Activated T-helper 1 cell treated with Interleukin-2 at 50 U/mL for 16 hours (primary cell): Measurements from ENCODE around the gene MYZAP.

Experiments used
- DNase-seq: peaks from one replicate; pipeline ENCODE4 v3.0.0-alpha.2; 2020; ENCODE audit warnings: low read depth

The MYZAP gene

DNA sequence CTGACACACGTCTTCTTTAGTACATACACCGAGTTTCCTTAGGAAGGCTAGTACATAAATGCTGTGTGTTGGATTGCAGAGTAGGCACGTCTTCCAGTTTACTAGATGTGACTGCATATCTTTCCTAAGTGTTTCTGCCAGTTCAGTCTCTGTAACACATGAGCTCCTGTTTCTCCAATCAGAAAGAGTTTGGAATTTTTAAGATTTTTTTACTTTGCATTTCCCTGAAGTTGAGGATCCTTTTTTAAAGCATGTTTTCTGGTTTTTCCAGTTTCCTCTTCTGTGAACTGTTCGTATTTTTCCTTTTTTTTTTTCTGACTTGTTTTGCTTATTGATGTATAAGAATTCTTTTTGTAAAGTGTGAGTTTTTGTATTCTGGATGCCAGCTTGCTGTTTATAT, 107.3 kb downstream of the MYZAP start:
- no peak for DNase-seq

DNA sequence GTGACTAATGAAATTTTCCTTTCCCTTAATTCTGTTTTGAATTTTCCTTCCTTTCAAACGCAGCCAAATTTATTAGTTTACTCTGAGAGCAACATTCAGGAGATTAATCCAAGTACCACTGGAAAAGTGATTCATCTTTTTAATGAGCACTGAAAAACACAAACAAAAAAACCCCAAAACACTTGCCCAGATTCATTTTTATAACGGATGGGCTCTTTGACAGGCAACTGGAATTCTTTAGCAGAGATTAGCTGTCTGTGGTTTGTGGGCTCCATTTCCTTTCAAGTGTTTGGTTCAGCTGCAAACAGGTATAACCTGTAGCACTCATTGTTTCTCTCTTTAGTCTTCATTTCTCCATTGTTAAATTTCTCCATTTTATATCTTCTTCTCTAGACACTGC, 111.7 kb downstream of the MYZAP start:
- no peak for DNase-seq

DNA sequence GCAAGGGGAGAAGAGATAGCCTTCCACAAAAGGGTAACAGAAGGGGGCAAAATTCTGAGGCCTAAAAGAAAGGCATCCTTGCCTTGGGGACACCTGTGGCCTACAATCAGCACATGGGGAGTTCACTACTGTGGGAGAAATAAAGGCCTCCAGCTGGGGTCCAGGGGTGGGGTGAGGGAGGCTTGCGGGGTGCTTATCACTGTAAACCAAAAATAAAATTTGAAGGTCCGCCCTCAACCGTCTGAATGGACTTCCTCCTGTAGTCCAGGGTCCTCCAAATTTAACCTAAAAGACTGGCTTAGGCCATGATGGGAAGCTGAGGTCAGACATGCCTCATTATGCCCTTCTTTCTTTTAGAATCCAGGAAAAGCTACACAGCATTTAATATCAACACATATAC, 112.7 kb downstream of the MYZAP start:
- DNase-seq, result no peak

DNA sequence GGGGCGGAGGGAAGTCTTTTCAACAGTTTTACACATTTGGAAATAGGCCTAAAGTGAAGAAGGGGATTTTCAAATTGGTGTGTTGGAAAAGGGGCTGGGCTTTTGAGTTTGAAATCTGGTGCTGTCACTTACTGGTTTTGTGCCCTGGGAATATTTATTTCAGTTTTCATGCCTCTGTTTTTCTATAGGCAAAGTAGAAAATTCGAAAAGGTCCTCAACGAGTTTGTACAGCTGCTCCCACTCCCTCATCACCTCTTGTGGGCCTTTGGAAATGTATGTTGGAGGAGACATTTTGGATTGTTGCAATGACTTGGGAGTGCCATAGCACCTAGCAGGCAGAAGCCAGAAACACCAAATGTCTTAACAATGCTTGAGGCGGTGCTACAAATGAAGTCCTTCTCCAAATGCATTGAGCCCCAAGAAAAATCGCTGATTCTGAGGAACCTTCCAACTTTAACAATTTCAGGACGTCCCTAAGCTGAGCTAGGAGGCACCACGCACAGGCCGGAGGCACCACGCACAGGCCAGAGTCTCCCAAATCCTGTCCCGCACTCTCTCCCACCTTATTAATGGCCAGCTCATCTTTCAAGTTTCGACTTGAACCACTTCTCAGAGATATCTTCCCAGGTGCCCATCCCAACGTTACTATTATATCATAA, 114.2 kb downstream of the MYZAP start:
- DNase-seq, result no peak

DNA sequence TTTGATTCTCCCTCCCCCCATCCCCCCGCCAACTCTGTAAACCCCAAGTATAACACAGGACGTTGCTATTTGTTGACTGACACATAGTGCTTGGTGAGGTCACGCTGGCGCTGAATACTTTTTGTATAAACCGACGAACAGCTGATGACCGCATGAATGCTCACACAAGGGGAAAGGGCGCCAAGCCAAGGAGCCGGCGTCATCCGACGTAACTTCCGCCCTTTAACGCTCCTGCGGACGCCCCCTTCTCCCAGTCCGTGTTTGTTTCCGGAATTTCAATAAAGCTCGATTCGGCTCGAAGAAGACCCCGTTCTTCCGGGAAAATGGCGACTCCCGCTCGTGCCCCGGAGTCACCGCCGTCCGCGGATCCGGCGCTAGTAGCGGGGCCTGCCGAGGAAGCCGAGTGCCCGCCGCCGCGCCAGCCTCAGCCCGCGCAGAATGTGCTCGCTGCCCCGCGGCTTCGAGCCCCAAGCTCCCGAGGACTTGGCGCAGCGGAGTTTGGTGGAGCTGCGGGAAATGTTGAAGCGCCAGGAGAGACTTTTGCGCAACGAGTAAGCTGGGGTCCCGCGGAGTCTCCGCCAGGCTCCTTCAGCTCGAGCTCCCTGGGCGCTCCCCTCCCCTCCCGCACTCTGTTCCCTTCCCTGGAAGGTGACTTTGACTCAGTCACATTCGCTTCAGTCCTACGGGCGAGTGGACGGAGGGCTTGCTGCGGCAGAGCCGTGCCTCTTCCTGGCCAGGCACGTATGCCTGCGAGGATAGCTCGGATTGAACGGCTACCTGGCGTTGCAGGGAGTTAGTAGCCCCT, 114.9 kb downstream of the MYZAP start, which contains the start of gene POLR2M:
POLR2M (plus strand) TSS at position 310 of the 805 bp plus-strand sequence; CDS start at position 439, 129 bp downstream.
- DNase-seq, result peak; percentile 81

DNA sequence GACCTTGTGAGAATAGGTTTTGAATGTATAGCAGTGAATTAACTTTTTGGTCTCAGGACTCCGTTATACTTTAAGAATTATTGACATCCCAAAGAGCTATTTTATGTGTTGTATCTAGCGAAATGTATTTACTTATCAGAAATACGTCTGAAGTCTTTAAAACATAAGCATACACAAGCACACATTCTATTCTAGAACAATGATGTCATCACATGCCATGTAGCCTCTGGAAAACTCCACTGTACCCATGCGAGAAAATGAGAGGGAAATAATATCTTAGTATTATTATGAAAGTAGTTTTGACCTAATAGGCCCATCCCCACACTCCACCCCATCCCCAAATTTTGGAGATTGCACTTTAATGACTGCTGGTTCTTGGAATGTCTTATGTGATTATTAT, 116.3 kb downstream of the MYZAP start:
- DNase-seq, result no peak

DNA sequence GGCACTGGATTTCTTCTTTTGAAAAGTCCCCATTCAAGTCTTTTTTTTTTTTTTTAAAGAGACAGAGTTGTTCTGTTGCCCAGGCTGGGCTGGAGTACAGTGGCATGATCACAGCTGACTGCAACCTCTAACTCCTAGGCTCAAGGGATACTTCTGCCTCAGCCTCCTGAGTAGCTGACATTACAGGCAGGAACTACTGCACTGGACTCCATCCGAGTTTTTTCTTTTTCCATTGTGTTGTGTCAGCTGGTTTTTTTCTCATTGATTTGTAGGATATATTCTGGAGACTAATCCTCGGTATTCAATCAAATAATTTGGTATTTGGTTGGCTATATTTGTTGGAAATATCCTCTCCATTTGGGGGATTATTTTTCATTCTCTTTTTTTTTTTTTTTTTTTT, 126.6 kb downstream of the MYZAP start:
- no peak for DNase-seq

DNA sequence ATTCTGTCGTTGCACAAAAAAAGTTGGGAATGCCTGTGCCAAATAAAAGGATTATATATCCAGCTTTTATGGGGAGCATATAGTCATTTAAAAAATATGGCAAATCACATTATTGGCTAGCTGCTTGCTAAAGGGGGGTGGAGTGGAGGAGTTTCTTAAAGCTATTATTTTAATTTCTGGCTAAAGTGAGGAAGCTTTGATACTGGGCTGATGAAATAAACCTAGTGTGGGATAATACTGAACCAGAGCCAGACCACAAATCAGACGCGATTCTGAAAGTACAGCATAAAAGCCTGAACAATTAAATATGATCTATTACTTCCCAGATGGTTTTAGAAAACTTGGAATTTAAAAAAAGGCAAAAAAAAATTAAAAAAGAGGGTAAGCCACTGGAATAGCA, 129.2 kb downstream of the MYZAP start:
- no peak for DNase-seq

DNA sequence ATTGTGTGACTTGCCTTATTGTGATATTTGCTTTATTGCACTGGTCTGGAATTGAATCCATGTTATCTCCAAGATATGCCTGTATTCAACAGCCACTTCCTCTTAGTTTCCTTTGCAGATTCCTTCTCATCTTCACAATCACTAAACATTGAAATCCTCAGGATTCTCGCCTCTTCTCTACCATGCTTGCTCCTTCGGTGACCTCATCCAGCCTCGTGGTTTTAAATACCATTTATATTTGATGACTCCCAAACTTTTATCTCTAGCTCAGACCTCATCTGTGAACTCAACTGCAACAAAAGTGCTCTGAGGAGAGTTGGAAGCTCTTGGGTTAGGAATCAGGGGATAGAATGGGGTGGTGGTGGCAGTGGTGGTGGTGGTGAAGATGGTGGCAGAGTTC, 134.7 kb downstream of the MYZAP start:
- no peak for DNase-seq

DNA sequence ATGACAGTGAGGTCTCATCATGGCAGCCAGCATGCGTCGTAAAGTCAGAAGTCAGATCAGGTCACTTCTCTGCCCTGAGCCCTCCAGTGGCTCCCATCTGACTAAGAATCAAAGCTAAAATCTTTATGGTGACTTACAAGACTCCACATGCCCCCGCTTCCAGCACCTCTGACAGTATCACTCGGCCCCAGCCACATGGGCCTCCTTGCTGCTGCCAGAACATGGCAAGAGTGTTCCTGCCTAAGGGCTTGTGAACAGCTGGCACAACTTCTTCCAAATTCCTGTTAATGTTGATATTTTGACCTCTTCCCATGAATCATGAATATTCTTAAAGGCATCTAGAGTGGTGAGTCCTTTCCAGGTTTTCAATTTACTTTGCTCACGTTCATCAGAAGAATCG, 135.3 kb downstream of the MYZAP start:
- no peak for DNase-seq

DNA sequence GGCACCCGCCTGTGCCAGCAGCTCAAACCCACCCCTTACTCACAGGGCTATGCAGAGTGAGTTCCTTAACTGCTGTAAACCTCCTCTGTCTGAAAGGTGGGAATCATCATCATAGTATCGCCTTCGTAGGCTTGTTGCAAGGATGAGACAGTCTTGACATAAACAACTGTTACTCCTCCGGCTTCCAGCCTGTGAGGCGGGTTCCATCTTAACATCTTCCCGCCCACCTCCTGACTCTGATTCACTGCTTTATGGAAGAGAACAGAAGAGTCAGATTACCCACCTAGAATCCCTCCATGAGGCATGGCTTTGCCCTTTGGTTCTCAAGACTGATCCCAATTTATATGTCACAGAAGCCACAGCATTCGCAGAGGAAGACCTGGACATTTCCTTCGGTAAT, 136.7 kb downstream of the MYZAP start:
- DNase-seq, result no peak

DNA sequence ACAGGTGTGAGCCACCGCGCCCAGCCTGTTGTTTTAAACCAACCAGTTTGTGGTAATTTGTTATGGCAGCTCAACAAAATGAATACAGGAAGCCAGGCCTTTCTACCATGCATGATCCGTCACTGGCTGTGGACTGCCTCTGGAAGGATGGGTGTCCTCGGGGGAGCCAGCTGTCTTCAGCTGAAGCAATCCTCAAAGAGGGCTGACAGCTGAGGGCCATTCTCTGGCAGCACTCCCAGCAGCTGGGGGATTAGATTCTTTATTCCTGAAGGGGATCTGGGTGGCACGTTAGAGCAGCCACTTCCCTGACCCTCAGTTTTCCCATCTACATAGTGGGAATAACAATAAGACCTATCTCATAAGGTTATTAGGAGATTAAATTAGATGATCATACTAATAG, 139.2 kb downstream of the MYZAP start:
- no peak for DNase-seq

DNA sequence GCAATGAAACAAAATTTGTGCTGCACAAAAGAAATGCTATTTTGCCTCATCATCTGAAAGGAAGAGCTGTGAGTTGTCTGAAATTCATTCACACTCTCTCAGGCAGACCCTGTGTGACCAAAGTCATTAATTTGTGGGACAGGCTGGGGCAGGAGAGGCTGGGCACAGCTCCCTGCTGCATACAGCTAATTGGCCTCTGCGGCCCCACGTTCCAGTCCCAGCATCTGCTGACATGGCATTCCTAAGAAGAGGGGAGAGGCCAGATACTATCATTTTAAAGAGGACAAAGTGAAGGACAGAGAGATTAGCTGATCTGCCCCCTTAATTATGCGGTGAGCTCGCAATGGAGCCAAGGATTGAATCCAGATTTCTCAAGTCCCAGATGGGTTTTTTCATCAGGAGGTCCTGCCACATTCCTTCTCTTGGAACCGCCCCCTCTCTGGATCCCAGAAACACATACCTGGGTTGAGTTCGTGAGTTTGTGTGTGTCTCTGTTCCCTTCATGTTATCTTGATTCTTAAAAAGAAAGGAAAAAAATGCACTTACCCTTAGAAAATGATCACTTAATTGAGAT, 139.9 kb downstream of the MYZAP start:
- no peak for DNase-seq

DNA sequence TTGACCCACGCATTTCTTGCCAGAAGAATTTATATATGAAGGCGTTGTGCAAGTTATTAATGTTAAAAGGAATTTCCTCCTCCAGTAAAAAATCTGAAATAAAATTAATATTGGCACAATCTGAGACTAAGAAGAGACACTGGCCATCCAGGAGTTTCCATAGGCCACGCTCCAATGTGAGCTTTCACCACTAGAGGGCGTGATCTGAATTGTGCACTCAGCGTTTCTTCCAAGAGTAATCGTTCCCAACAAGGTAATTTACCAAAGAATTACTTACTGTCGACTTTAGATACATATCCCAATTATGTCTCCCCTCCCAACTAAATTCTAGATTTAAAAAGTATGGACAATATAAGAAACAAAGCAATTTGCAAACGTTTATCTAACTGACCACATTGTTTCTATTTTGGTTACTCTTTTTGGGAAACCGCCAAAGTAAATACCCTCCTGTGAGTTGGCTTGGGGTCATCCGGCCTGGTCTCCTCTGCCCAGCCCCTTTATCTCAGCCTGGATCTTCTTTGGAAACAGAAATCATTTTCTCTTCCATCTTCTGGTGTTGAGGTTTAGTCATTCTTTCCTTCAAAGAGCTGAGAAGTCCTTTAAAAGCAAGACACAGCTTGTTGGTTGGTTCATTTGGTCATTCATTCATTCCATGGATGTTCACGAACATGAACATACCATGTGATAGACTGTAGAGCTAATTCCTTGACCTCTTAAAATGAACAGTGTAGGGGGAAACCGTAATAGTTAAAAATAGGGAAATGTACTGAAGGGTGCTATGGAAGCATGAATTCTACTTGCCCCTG, 141.0 kb downstream of the MYZAP start:
- no peak for DNase-seq

DNA sequence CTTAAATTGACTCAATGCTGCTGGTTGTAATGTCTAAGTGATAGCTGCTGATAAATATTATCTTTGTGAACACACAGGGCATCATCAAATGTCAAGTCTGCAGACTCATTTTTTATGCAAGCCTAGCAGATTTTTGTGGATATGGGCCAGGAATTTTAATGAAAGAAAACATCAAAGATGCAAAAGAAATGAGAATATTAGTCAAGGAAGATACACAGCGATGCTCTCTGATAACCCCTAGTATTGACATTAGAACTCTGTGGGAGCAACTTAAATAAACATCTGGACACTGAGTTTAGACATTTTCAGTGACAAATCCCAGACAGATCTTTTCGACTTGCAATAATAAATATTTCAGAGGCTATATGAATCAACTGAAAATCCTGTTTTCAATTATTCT, 143.2 kb downstream of the MYZAP start:
- no peak for DNase-seq
